ENCODE data around the gene PPP2R2C.

PPP2R2C gene

DNA sequence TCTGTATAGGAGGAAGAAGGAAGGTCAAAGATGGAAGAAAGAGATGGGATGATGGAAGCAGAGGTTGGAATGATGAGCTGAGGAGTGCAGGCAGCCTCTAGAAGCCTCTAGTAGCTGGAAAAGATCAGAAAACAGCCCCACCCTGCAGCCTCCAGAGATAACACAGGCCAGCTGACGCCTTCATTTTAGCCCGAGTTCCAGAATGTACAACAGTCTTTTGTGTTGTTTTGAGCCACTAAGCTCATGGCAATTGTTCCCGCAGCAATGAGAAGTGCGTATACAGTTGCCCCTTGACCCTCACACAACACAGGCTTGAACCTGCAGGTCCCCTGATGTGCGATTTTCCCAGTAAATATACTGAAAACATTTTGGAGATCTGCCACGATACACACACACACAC, 130.7 kb downstream of the PPP2R2C start:
- no peak overlapping the region for H2BK5ac ChIP-seq (ENCODE audit: low read depth, low read length, poor library complexity, severe bottlenecking)
- H4K91ac ChIP-seq (ENCODE audit: low read length), result no peak overlapping the region
- no peak overlapping the region for H3K27ac ChIP-seq (ENCODE audit: low read length, poor library complexity, severe bottlenecking)
- no peak for DNase-seq
- H4K8ac ChIP-seq (ENCODE audit: low read length), result no peak overlapping the region
- no peak overlapping the region for H2BK15ac ChIP-seq (ENCODE audit: low read depth, poor library complexity, severe bottlenecking)
- no peaks in the 10 kb centered on the region for H3K36me3 ChIP-seq (ENCODE audit: control insufficient read depth in 1 of 2, insufficient read depth in 2 of 2, low read depth in 1 of 2, low read length in 2 of 2)
- no peaks in the 10 kb centered on the region for H3K79me1 ChIP-seq (replicated peaks; ENCODE audit: low read length, poor library complexity, severe bottlenecking)
- H3K9me3 ChIP-seq (ENCODE audit: control insufficient read depth, low read length), result no peaks in the 10 kb centered on the region
- H3K27me3 ChIP-seq (ENCODE audit: control insufficient read depth in 1 of 2, insufficient read depth in 1 of 2, low read length in 2 of 2), result peaks cover 39 to 48% of the 10 kb centered on the region in 2 experiments
- H3K14ac ChIP-seq (ENCODE audit: low read length in 2 of 2), result no peak overlapping the region
- H3K4ac ChIP-seq (ENCODE audit: low read depth in 1 of 2, low read length in 2 of 2), result no peak overlapping the region
- no peak overlapping the region for H2AK5ac ChIP-seq (ENCODE audit: low read length, severe bottlenecking)
- WGBS, result 78% methylated on average over 5 of the region's 6 CpGs
- no peak overlapping the region for H3K4me2 ChIP-seq (ENCODE audit: low read length, poor library complexity, severe bottlenecking)
- peaks cover 9% of the 10 kb centered on the region for H3K4me1 ChIP-seq (ENCODE audit: control insufficient read depth, insufficient read depth, low read depth, low read length)
- no peak overlapping the region for H3K18ac ChIP-seq (ENCODE audit: low read depth in 1 of 2, low read length in 2 of 2)
- H3K4me3 ChIP-seq (ENCODE audit: insufficient read depth in 1 of 2, low read depth in 1 of 2, low read length in 2 of 2), result no peak overlapping the region
- no peak overlapping the region for H3K23ac ChIP-seq (ENCODE audit: low read length in 2 of 2)
- H2BK120ac ChIP-seq (ENCODE audit: low read depth, low read length), result no peak overlapping the region
- no peak overlapping the region for H2BK12ac ChIP-seq (ENCODE audit: low read length in 2 of 2)
- H3K9ac ChIP-seq (ENCODE audit: low read length), result no peak overlapping the region
- H2AFZ ChIP-seq (ENCODE audit: low read depth, low read length), result no peak overlapping the region

DNA sequence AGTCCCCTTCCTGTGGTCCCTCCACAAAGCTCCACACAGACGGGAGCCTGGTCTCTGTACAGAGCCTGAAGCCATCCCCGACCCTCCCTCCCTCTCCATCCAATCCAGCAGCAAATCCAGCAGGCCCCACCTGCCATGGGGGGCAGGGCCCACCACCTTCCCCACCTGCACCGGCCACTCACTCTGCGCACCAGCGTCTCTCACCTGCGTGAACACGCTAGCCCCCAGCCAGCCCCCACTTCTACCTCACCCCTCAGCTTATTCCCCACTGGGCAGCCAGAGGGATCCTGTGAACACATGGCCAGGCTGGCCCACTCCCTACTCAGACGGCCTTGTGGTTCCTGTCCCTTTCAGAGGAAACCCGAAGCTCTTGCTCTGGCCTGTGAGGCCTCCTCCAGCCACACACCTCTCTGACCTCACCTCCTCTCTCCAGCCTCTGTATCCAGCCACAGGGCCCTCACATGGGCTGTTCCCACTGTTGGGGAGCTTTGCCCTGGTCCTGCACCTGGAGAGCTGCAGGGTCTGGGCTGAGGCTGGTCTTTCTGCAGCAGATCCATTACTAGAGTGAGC, 131.9 kb downstream of the PPP2R2C start:
- H2BK15ac ChIP-seq (ENCODE audit: low read depth, poor library complexity, severe bottlenecking), result no peak overlapping the region
- no peak overlapping the region for H3K9ac ChIP-seq (ENCODE audit: low read length)
- WGBS, result 62% methylated on average over 9 of the region's 9 CpGs
- no peak overlapping the region for H3K27ac ChIP-seq (ENCODE audit: low read length, poor library complexity, severe bottlenecking)
- peaks cover 39 to 46% of the 10 kb centered on the region in 2 experiments for H3K27me3 ChIP-seq (ENCODE audit: control insufficient read depth in 1 of 2, insufficient read depth in 1 of 2, low read length in 2 of 2)
- no peak overlapping the region for H2AK5ac ChIP-seq (ENCODE audit: low read length, severe bottlenecking)
- no peak overlapping the region for H3K4me3 ChIP-seq (ENCODE audit: insufficient read depth in 1 of 2, low read depth in 1 of 2, low read length in 2 of 2)
- H2AFZ ChIP-seq (ENCODE audit: low read depth, low read length), result no peak overlapping the region
- H3K79me1 ChIP-seq (replicated peaks; ENCODE audit: low read length, poor library complexity, severe bottlenecking), result no peaks in the 10 kb centered on the region
- H3K14ac ChIP-seq (ENCODE audit: low read length in 2 of 2), result no peak overlapping the region
- H3K4me2 ChIP-seq (ENCODE audit: low read length, poor library complexity, severe bottlenecking), result no peak overlapping the region
- no peak overlapping the region for H3K4ac ChIP-seq (ENCODE audit: low read depth in 1 of 2, low read length in 2 of 2)
- H3K9me3 ChIP-seq (ENCODE audit: control insufficient read depth, low read length), result no peaks in the 10 kb centered on the region
- H3K4me1 ChIP-seq (ENCODE audit: control insufficient read depth, insufficient read depth, low read depth, low read length), result peaks cover 9% of the 10 kb centered on the region
- no peak overlapping the region for H3K18ac ChIP-seq (ENCODE audit: low read depth in 1 of 2, low read length in 2 of 2)
- no peak overlapping the region for H2BK120ac ChIP-seq (ENCODE audit: low read depth, low read length)
- H3K36me3 ChIP-seq (ENCODE audit: control insufficient read depth in 1 of 2, insufficient read depth in 2 of 2, low read depth in 1 of 2, low read length in 2 of 2), result no peaks in the 10 kb centered on the region
- H2BK5ac ChIP-seq (ENCODE audit: low read depth, low read length, poor library complexity, severe bottlenecking), result no peak overlapping the region
- H4K91ac ChIP-seq (ENCODE audit: low read length), result no peak overlapping the region
- H2BK12ac ChIP-seq (ENCODE audit: low read length in 2 of 2), result no peak overlapping the region
- no peak overlapping the region for H3K23ac ChIP-seq (ENCODE audit: low read length in 2 of 2)
- DNase-seq, result no peak
- H4K8ac ChIP-seq (ENCODE audit: low read length), result no peak overlapping the region

DNA sequence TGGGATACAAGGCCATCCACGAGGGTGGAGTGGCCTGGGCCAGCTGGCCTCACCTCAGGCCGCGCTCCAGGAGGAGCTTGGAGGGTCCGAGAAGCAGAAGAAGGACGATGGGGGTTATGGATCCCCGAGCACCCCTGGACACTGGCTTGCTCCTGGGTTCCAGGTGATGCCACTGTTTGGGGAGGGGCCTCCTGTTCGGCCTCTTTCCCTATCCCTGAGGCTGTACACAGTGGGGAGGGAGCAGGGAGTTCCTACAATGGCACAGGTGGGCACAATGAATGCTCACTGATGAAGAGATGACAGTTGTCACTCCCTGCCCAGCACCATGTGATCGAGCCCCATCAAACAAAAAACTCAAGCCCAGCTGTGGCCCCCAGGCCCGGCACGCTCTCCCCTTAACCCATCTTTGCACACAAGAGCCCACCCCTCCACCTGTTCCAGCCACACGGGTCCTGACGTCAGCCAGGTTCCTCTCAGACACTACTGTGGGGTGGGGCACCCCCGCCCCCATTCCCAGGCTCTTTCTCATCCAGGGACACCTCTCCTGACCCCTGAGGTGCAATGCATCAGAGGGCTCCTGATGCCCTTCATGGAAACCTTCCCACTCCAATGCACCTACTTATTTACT, 132.5 kb downstream of the PPP2R2C start:
- no peaks in the 10 kb centered on the region for H3K9me3 ChIP-seq (ENCODE audit: control insufficient read depth, low read length)
- no peaks in the 10 kb centered on the region for H3K36me3 ChIP-seq (ENCODE audit: control insufficient read depth in 1 of 2, insufficient read depth in 2 of 2, low read depth in 1 of 2, low read length in 2 of 2)
- no peak overlapping the region for H2AK5ac ChIP-seq (ENCODE audit: low read length, severe bottlenecking)
- no peak overlapping the region for H4K91ac ChIP-seq (ENCODE audit: low read length)
- peaks cover 9% of the 10 kb centered on the region for H3K4me1 ChIP-seq (ENCODE audit: control insufficient read depth, insufficient read depth, low read depth, low read length)
- no peak overlapping the region for H3K9ac ChIP-seq (ENCODE audit: low read length)
- H2BK5ac ChIP-seq (ENCODE audit: low read depth, low read length, poor library complexity, severe bottlenecking), result no peak overlapping the region
- 68% methylated on average over 12 of the region's 13 CpGs for WGBS
- no peak overlapping the region for H2BK120ac ChIP-seq (ENCODE audit: low read depth, low read length)
- no peak overlapping the region for H3K18ac ChIP-seq (ENCODE audit: low read depth in 1 of 2, low read length in 2 of 2)
- H2BK15ac ChIP-seq (ENCODE audit: low read depth, poor library complexity, severe bottlenecking), result no peak overlapping the region
- H3K23ac ChIP-seq (ENCODE audit: low read length in 2 of 2), result no peak overlapping the region
- H3K4ac ChIP-seq (ENCODE audit: low read depth in 1 of 2, low read length in 2 of 2), result no peak overlapping the region
- H3K4me3 ChIP-seq (ENCODE audit: insufficient read depth in 1 of 2, low read depth in 1 of 2, low read length in 2 of 2), result no peak overlapping the region
- no peak overlapping the region for H4K8ac ChIP-seq (ENCODE audit: low read length)
- DNase-seq, result no peak
- no peak overlapping the region for H3K14ac ChIP-seq (ENCODE audit: low read length in 2 of 2)
- H3K79me1 ChIP-seq (replicated peaks; ENCODE audit: low read length, poor library complexity, severe bottlenecking), result no peaks in the 10 kb centered on the region
- H2AFZ ChIP-seq (ENCODE audit: low read depth, low read length), result no peak overlapping the region
- peaks cover 44 to 52% of the 10 kb centered on the region in 2 experiments for H3K27me3 ChIP-seq (ENCODE audit: control insufficient read depth in 1 of 2, insufficient read depth in 1 of 2, low read length in 2 of 2)
- no peak overlapping the region for H2BK12ac ChIP-seq (ENCODE audit: low read length in 2 of 2)
- no peak overlapping the region for H3K27ac ChIP-seq (ENCODE audit: low read length, poor library complexity, severe bottlenecking)
- no peak overlapping the region for H3K4me2 ChIP-seq (ENCODE audit: low read length, poor library complexity, severe bottlenecking)

DNA sequence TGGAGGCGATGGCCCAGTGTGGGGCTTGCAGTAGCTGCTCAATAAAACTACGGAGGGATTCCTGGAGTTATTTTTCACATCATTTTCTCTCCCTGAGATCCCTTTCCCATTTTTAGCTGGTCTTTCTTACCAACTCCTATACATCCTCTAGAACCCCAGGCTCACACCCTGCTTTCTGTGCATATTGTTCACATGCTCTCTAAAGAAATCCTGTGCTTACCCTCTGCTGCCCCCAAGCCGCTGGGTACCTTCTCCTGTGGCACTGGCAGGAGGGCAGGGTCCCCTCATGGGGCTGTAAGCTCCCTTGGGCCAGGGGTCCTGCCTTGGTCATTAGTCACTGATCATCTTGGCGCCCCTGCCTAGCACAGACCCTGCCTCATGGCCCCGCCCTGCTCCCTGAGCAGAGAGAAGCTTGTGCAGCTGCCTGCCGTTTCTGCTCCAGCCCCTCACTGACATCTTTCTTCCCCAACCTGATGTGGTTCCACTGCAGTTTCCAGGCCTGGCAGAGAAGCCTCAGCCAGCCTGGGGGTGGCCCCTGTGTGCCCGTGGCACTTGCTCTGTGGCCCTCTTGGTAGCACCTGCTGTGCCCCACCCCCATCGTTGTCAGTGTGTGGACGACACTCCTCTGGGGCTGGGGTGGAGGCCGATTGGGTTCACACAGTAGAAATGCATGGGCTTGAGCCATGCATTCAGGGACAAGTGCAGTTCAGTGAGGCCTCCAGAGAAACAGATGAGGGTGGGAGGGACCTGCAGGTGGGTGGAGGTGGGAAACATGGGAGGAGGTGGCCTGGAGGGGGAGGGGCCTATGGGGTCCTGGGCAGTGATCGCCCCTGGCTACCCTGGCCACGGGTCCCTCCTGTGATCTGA, 133.2 kb downstream of the PPP2R2C start:
- H2BK120ac ChIP-seq (ENCODE audit: low read depth, low read length), result no peak overlapping the region
- H3K27ac ChIP-seq (ENCODE audit: low read length, poor library complexity, severe bottlenecking), result no peak overlapping the region
- H4K8ac ChIP-seq (ENCODE audit: low read length), result no peak overlapping the region
- peaks cover 2% of the 10 kb centered on the region for H3K9me3 ChIP-seq (ENCODE audit: control insufficient read depth, low read length)
- no peak overlapping the region for H2AFZ ChIP-seq (ENCODE audit: low read depth, low read length)
- H3K27me3 ChIP-seq (ENCODE audit: control insufficient read depth in 1 of 2, insufficient read depth in 1 of 2, low read length in 2 of 2), result peaks cover 44 to 59% of the 10 kb centered on the region in 2 experiments
- no peak overlapping the region for H2BK5ac ChIP-seq (ENCODE audit: low read depth, low read length, poor library complexity, severe bottlenecking)
- H3K14ac ChIP-seq (ENCODE audit: low read length in 2 of 2), result no peak overlapping the region
- H2AK5ac ChIP-seq (ENCODE audit: low read length, severe bottlenecking), result no peak overlapping the region
- no peak overlapping the region for H2BK12ac ChIP-seq (ENCODE audit: low read length in 2 of 2)
- no peak overlapping the region for H3K23ac ChIP-seq (ENCODE audit: low read length in 2 of 2)
- WGBS, result 63% methylated on average over 12 of the region's 12 CpGs
- no peak for DNase-seq
- no peak overlapping the region for H3K9ac ChIP-seq (ENCODE audit: low read length)
- no peak overlapping the region for H3K4me3 ChIP-seq (ENCODE audit: insufficient read depth in 1 of 2, low read depth in 1 of 2, low read length in 2 of 2)
- no peaks in the 10 kb centered on the region for H3K79me1 ChIP-seq (replicated peaks; ENCODE audit: low read length, poor library complexity, severe bottlenecking)
- no peak overlapping the region for H3K4me2 ChIP-seq (ENCODE audit: low read length, poor library complexity, severe bottlenecking)
- no peak overlapping the region for H2BK15ac ChIP-seq (ENCODE audit: low read depth, poor library complexity, severe bottlenecking)
- H3K4me1 ChIP-seq (ENCODE audit: control insufficient read depth, insufficient read depth, low read depth, low read length), result peaks cover 7% of the 10 kb centered on the region
- no peak overlapping the region for H3K4ac ChIP-seq (ENCODE audit: low read depth in 1 of 2, low read length in 2 of 2)
- H4K91ac ChIP-seq (ENCODE audit: low read length), result no peak overlapping the region
- H3K18ac ChIP-seq (ENCODE audit: low read depth in 1 of 2, low read length in 2 of 2), result no peak overlapping the region
- H3K36me3 ChIP-seq (ENCODE audit: control insufficient read depth in 1 of 2, insufficient read depth in 2 of 2, low read depth in 1 of 2, low read length in 2 of 2), result no peaks in the 10 kb centered on the region
